HG02588 (cell line): ENCODE results near the gene APOBEC3C.
"Not testable (repeated sequence)": the region's sequence is repeated elsewhere in the genome, so short reads cannot be mapped to it uniquely, and the experiment has no call there.

Source experiments
- ATAC-seq: cut with Tn5 transposase; IDR thresholded peaks from one replicate; pipeline ENCODE4 v1.9.1; 2021; ENCODE audit warnings: mild to moderate bottlenecking, moderate library complexity; ENCODE audit not compliant: unreplicated experiment

The APOBEC3C gene

DNA sequence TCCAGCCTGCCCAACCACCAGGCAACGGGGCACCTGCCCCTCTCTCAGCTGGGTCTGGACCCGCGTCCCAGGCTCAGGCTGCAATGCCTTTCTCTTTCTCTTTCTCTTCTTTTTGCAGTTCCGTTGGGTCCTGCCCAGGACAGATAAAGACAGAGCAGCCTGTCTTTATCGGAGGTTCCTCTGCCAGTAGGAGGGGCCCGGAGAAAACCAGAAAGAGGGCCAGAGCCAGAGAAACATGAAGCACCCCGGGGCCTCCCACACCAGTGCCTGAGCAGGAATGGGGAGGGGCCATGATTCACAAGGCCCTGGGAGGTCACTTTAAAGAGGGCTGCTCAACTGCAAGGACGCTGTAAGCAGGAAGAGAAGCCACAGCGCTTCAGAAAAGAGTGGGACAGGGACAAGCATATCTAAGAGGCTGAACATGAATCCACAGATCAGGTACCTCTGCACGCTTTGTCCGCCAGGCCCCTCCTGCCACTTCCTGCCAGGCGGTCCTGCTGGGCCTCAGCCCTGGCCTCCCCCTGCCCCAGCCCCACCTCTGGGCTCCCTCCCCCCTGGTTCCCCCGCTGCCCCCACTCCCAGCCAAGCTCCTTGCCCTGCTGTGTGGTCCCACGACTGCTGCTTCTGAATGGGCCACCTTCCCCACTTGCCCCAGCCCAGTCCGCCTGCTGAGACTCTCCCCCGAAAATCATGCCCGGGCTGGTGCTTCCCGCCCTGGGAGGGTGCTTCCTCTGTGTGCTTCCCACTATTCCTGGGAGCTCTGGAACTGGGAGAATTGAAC is at the start of gene APOBEC3C:
Gene APOBEC3C (plus strand): TSS at position 316 of the 781 bp plus-strand sequence. CDS start 106 bp downstream, at position 422.
- peak; percentile 84 for ATAC-seq

DNA sequence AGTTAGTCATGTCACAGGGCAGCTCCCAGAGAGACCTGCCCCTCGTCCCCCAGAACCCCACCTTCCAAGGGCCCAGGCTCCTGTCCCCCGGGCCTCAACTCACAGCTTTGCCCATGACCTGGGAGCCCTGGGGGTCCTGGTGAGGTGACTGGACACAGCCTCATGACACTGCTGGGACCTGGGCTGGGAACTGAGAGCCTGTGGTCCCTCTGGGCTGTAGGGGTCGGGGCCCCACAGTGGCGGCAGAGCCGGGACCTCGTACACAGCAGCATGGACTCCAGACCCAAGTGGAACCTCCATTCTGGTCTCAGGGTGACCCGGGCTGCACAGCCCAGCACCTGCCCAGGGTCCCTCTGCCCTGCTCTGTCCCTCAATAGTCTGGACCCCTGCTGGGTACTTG is 49.8 kb upstream of the APOBEC3C start:
- ATAC-seq: no peak

GRCh38 chr22:38964989-38965388 is 49.1 kb upstream of the APOBEC3C start:
- no peak for ATAC-seq

DNA sequence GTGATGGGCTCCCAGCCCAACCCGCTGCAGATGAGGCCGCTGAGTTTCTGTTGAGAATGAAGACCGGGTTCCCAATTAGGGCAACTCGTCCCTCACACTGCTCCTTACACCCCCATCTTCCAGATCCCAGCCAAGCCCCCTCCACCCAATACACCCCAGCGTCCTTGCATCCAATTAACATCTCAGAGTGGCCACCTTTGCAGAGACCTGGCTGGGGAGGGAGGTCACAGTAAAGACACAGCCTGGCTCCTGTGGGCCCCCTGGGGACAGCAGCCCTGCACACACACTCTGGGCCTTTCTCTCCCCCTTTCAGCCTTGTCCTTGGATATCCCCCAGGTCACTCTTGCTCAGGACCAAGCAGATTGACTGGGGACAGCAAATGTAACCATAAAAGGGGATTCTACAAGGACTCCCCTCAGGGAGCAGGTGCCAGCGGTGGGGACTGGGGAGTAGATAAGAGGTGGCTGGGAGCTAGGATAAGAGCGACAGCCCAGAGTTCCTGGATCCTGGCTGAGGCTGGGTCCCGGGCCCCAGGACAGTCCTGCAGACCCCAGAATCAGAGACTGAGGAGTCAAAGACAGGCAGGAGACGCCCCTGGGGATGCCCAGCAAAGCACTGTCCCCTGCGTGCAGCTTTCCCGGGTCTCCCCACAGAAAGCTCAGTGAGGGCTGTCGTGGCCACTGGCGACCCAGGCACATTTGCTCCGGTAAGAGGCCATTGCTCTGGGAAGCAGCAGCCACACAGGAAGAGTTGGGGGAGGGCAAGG is 48.3 kb upstream of the APOBEC3C start:
- ATAC-seq: no peak

DNA sequence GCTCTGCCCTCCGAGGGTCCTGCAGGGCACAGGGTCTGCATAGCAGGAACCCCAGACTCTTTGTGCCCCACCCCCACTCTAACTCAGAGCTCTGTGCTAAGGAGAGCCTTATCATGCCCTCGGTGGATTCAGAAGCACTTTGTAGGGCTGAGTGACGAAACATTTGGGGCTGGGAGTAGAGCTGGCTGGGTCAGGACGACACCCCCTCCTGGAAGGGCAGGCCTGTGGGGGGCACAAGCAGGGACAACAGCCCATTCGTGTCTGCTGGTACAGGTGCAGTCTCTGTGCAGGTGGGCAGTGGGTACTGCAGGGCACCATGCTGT is 47.7 kb upstream of the APOBEC3C start:
- ATAC-seq: no peak

- ATAC-seq: no peak
These were observed 47.1 kb upstream of the APOBEC3C start for GRCh38 chr22:38966942-38967341.

DNA sequence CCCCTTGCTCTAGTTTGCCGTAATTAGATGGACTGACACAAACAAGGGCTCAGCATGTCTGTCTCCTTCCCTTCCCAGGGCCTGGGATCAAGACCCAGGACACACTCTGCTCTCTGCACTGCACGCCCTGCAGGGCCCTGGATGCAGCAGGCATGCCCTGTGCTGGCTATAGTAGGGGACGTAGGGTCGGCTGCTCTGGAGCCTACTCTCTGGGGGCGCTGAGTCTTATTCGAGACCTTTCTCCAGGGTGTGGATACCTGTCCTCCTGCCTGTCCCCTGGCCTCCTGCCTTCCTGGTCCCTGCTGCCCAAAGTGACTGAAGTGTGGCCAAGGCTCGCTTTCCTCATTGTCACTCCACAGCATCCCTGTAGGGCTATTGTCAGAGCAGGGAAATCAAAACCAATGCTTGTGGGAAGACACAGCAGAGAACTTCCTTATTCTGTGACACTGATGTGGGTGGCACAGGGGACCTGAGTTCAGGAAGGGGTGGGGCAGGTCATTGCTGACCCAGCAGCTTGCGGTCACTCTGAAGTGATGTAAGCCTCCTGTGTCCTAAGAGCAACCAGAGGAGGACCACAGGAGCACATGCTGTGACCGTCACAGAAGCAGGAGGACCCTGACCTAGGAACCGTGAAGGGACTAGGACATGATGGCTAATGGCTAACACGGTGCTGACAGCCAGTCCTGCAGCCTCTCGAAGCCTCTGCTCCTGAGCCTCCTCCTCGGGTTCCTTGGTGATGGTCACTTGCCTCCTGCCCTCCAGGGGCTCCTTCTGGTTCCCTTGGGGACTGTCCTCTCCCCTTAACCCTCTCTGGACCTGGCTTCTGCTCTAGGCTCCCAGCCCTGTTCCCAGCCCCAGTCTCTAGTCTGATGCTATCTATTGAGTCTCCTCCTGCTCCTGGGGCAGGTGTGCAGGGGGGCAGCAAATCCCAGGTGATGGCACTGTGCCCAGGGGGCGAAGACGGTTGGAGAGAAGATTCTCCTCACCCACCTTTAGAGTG is 46.3 kb upstream of the APOBEC3C start:
- ATAC-seq: no peak

GRCh38 chr22:38968801-38969200 is 45.3 kb upstream of the APOBEC3C start:
- ATAC-seq: no peak

DNA sequence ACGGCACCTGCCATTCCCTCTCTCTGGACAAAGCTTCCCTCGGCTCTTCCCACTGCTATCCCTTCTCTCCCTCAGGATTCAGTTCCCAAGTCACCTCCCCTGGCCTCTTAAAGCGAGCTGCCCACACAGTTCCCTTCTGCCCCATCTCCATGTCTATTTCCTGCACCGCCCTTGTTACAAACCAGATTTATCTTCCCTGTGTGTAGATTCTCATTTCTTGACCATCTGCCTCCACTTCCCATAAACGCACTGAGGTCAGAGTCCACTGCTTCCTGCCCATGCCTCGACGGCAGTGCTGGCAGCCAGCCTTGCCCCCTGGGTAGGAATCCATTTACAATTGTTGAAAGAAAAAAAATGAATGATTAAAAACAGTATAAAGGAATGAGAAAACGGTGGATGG is 43.5 kb upstream of the APOBEC3C start:
- no peak for ATAC-seq

- ATAC-seq: no peak
These were observed 42.9 kb upstream of the APOBEC3C start for GRCh38 chr22:38971202-38971601.

DNA sequence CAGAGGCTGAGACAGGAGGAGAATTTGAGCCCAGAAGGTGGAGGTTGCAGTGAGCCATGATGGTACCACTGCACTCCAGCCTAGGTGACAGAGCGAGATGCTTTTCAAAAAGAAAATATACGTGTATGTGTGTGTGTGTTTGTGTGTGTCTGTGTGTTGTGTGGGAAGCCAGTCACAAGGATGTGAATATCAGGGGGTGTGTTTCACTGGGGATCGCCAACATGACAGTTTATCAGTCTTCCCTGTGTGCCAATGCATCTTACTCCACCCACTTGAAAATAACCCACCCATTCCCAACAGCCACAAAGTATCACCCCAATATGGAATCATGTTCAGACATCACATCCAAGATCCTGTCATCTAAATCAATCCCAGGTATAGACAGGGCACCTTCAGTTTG is 42.3 kb upstream of the APOBEC3C start:
- ATAC-seq: no peak

DNA sequence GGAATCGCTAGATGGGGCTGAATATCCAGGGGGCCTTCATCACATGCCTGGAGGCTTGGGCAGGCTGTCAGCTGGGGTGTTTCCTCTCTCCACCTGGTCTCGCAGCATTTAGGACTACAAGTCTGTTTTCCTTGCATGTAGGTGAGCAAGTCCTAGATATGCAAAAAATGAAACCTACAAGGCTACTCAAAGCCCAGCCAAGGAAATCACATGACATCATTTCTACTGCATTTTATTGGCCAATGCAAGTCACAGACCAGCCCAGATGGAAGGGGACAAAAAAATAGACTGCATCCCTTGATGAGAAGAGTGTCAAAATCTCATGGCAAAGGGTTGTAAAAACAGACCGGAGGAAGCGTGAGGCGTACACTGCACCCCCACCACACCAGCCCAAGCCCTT is 41.5 kb upstream of the APOBEC3C start:
- ATAC-seq: no peak

GRCh38 chr22:38973289-38974169 is 40.5 kb upstream of the APOBEC3C start:
- ATAC-seq: no peak

GRCh38 chr22:38974170-38974825 is 39.8 kb upstream of the APOBEC3C start:
- ATAC-seq: no peak

- no peak for ATAC-seq
These were observed 39.3 kb upstream of the APOBEC3C start for GRCh38 chr22:38974826-38975175.

DNA sequence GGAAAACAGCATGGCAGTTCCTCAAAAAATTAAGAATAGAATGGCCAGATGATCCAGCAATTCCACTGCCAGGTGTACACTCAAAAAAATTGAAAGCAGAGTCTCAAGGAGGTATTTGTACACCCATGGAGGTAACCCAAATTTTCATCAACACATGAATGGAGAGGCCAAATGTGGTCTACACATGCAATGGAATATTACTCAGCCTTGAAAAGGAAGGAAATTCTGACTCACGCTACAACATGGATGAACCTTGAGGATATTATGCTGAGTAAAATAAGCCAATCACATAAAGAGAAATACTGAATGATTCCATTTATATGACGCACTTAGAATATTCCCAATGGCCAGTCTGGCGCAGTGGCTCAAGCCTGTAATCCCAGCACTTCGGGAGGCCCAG is 36.8 kb upstream of the APOBEC3C start:
- ATAC-seq: not testable (repeated sequence)

DNA sequence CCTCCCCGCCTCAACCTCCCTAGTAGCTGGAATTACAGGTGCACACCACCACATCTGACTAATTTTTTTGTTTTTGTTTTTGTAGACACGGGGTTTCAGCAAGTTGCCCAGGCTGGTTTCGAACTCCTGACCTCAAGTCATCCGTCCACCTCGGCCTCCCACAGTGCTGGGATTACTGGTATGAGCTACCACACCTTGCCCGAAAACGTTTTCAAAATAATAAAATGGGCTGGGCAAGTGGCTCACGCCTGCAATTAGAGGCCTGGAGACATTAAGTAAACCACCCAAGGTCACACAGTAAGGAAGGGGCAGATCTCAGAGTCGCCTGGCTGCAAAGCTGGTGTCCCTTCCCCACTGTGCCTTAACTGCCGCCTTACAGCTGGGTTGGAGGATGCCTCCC is 33.5 kb upstream of the APOBEC3C start:
- ATAC-seq: not testable (repeated sequence)

DNA sequence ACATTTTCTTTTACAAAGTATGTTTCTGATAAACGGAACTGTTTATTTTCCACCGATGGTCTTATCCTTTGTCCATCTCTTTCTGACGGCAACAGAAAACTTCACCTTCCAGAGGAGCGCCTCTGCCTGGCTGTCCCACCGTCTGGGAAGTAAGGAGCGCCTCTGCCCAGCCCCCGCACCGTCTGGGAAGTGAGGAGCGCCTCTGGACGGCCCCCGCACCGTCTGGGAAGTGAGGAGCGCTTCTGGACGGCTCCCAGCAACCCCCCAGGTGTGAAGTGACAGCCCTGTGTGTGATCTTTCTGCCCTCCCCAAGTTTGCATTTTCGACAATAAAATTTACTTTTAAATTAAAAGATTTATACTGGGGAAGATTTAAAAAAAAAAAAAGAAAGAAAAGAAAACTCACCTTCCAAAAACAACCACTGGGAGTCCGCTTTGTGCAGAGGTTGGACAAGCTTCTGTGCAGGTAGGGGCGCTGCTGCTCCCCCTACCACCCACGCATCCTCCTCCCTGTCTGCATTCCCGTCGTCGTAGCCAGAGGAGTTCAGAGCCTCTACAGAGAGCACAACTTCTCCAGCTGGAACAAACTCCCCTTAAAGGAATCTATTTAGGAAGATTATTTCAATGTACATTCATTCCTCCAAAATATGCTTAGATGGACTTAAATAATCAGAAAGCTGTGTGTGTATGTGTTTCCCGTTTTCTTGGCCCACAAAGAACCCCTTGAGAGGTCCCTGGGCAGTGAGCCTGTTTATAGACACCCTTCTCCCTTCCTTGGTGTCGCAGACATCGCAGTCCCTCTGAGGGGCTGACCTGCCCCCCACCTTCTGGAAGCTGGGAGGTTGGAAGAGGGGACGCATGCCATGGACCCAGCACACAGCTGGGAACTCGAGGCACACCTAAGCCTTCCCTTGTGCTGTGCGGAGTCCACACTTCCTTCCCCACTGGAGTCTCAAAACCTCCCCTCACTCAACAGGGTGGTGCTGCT is 32.8 kb upstream of the APOBEC3C start:
- peak; percentile 9 for ATAC-seq
